RWPE2 (cell line): ENCODE data around the gene ALDH18A1.

Source experiments
- ATAC-seq: fragments of 200-7000 bp; cut with Tn5 transposase; 3 replicates; pipeline ENCODE4 v1.9.1; 2021; ENCODE audit warnings: low read depth
- DNase-seq: peaks from one replicate; pipeline ENCODE4 v3.0.0-alpha.2; 2020; ENCODE audit warnings: low spot score
- H3K27ac ChIP-seq: fragments of 450-650 bp; 2 replicates; pipeline ENCODE4 v1.5.1; 2017; ENCODE audit warnings: mild to moderate bottlenecking; ENCODE audit not compliant: poor library complexity, severe bottlenecking
- H3K27me3 ChIP-seq: fragments of 250-450 bp; sonication (Bioruptor Pico); 2 replicates; pipeline ENCODE4 v1.5.1; 2021; ENCODE audit warnings: mild to moderate bottlenecking, moderate library complexity; ENCODE audit not compliant: insufficient read depth, poor library complexity, severe bottlenecking
- H3K36me3 ChIP-seq: fragments of 250-450 bp; sonication (Bioruptor Pico); 2 replicates; pipeline ENCODE4 v1.5.1; 2020; ENCODE audit warnings: low read depth, mild to moderate bottlenecking, moderate library complexity
- H3K4me1 ChIP-seq: fragments of 250-450 bp; sonication (Bioruptor Pico); 2 replicates; pipeline ENCODE4 v1.5.1; 2021; ENCODE audit warnings: mild to moderate bottlenecking, moderate library complexity; ENCODE audit not compliant: insufficient read depth, poor library complexity, severe bottlenecking
- H3K4me3 ChIP-seq: fragments of 250-450 bp; sonication (Bioruptor Pico); 2 replicates; pipeline ENCODE4 v1.5.1; 2021; ENCODE audit warnings: mild to moderate bottlenecking, moderate library complexity; ENCODE audit not compliant: severe bottlenecking
- H3K9me3 ChIP-seq: fragments of 250-450 bp; sonication (Bioruptor Pico); 2 replicates; pipeline ENCODE4 v1.5.1; 2021; ENCODE audit warnings: mild to moderate bottlenecking, moderate library complexity; ENCODE audit not compliant: severe bottlenecking
- CTCF ChIP-seq: fragments of 450-650 bp; IDR thresholded peaks from one replicate; pipeline ENCODE4 v1.5.1; 2017; ENCODE audit warnings: mild to moderate bottlenecking, moderate library complexity; ENCODE audit not compliant: poor library complexity, severe bottlenecking

ALDH18A1 gene

GRCh38 chr10:95656291-95657164 lies at the start of gene ALDH18A1:
TSS of gene ALDH18A1 (minus strand) at chr10:95656711. CDS start at chr10:95653377, 3,334 bp downstream.
- peak; percentile 88 for DNase-seq
- Histone ChIP-seq H3K27ac (peak within 1 kb of the TSS; percentile 28), H3K4me3 (peak within 1 kb of the TSS; percentile 76), H3K4me1 (no peaks in the 10 kb centered on the region), H3K27me3 (no peaks in the 10 kb centered on the region), H3K9me3 (no peaks in the 10 kb centered on the region), H3K36me3 (peaks cover 23% of the 10 kb centered on the region)
- peak; percentile 90 for ATAC-seq
- TF ChIP-seq CTCF: no peak

- ATAC-seq (no peak), DNase-seq (no peak)
- Histone ChIP-seq H3K4me1 (no peaks in the 10 kb centered on the region), H3K4me3 (no peak overlapping the region), H3K27ac (no peak overlapping the region), H3K9me3 (no peaks in the 10 kb centered on the region), H3K36me3 (no peaks in the 10 kb centered on the region), H3K27me3 (no peaks in the 10 kb centered on the region)
- TF ChIP-seq CTCF: no peak
These were observed 41.9 kb upstream of the ALDH18A1 start for GRCh38 chr10:95698415-95698814.

- DNase-seq (no peak), ATAC-seq (no peak)
- peaks cover 3% of the 10 kb centered on the region for H3K4me1 ChIP-seq
- H3K36me3 ChIP-seq: peaks cover 2% of the 10 kb centered on the region; the same call in 1 of the 2 replicates
- H3K27ac ChIP-seq: no peak overlapping the region
- H3K27me3 ChIP-seq: no peaks in the 10 kb centered on the region
- no peak overlapping the region for H3K4me3 ChIP-seq
- TF ChIP-seq CTCF: no peak
- H3K9me3 ChIP-seq: no peaks in the 10 kb centered on the region
These were observed 40.9 kb upstream of the ALDH18A1 start for GRCh38 chr10:95697429-95697828.

GRCh38 chr10:95694665-95695064 lies 38.2 kb upstream of the ALDH18A1 start:
- H3K4me3 ChIP-seq: no peak overlapping the region
- no peak for TF ChIP-seq CTCF
- no peaks in the 10 kb centered on the region for H3K9me3 ChIP-seq
- peaks cover 3% of the 10 kb centered on the region for H3K4me1 ChIP-seq
- ATAC-seq: no peak
- H3K27me3 ChIP-seq: no peaks in the 10 kb centered on the region
- peaks cover 28% of the 10 kb centered on the region for H3K36me3 ChIP-seq
- H3K27ac ChIP-seq: no peak overlapping the region
- DNase-seq: no peak
